Lung (tissue), 12 donors: ENCODE results near the gene SRGAP2C. TPM values are rescaled to one million over a fixed set of nuclear protein-coding genes. Genes with fewer than 3 reads are reported as not detected.
"Not testable (repeated sequence)": the region's sequence is repeated elsewhere in the genome, so short reads cannot be mapped to it uniquely, and the experiment has no call there.

Experiments used
- ATAC-seq: fragments of 200-7000 bp; cut with Tn5 transposase; one replicate; pipeline ENCODE4 v1.9.1; 2020; ENCODE audit warnings: moderate number of reproducible peaks; ENCODE audit not compliant: insufficient read depth, low FRiP score
- DNase-seq, 3 donors: peaks; one replicate each; pipeline ENCODE4 v3.0.0-alpha.2; 2013 to 2017
- H3K27ac ChIP-seq, 2 donors: one replicate each; pipeline ENCODE4 v1.5.1; 2013; ENCODE audit warnings: mild to moderate bottlenecking in 2 of 2, moderate library complexity in 2 of 2, control low read depth in 1 of 2, inconsistent platforms in 1 of 2, low read depth in 1 of 2, low read length in 1 of 2
- H3K27me3 ChIP-seq, 3 donors: one replicate each; pipeline ENCODE4 v1.5.1; 2013; ENCODE audit warnings: low read length in 2 of 3; ENCODE audit not compliant: control insufficient read depth in 3 of 3, insufficient read depth in 3 of 3
- H3K36me3 ChIP-seq, 4 donors: one replicate each; pipeline ENCODE4 v1.5.1; 2013; ENCODE audit warnings: low read length in 4 of 4, mild to moderate bottlenecking in 1 of 4, moderate library complexity in 1 of 4; ENCODE audit not compliant: control insufficient read depth in 4 of 4, insufficient read depth in 4 of 4
- H3K4me1 ChIP-seq, 5 donors: one replicate each; pipeline ENCODE4 v1.5.1; 2013; ENCODE audit warnings: low read length in 5 of 5, mild to moderate bottlenecking in 2 of 5, moderate library complexity in 1 of 5; ENCODE audit not compliant: control insufficient read depth in 5 of 5, insufficient read depth in 5 of 5
- H3K4me3 ChIP-seq: one replicate; pipeline ENCODE4 v1.5.1; 2013; ENCODE audit warnings: mild to moderate bottlenecking, control low read depth, moderate library complexity
- H3K9ac ChIP-seq, 2 donors: one replicate each; pipeline ENCODE4 v1.5.1; 2013; ENCODE audit warnings: low read length in 2 of 2, control low read depth in 1 of 2; ENCODE audit not compliant: insufficient read depth in 1 of 2
- H3K9me3 ChIP-seq, 4 donors: one replicate each; pipeline ENCODE4 v1.5.1; 2013; ENCODE audit warnings: low read length in 3 of 4, mild to moderate bottlenecking in 1 of 4, moderate library complexity in 1 of 4; ENCODE audit not compliant: control insufficient read depth in 4 of 4, insufficient read depth in 3 of 4
- CTCF ChIP-seq: IDR thresholded peaks from 2 replicates; pipeline ENCODE4 v1.5.1; 2012; ENCODE audit warnings: mild to moderate bottlenecking; ENCODE audit errors: control extremely low read depth, extremely low read depth
- WGBS, 2 donors: extraction: QIAGEN DNeasy Blood & Tissue Kit; methylation state at CpG; one replicate each; pipeline ENCODE4 v1.1.7; 2013; 5-methylcytosine and 5-hydroxymethylcytosine counted together
- polyA plus RNA-seq, 2 donors: library from polyadenylated mRNA; stranded (reverse); fragments of 200-250 nt; gene quantifications; one replicate each; pipeline ENCODE4 v1.2.1, GENCODE V29; 2013
- total RNA-seq, 2 donors: library from RNA; depleted of rRNA in 1 of 2; stranded (reverse); fragments of >200 nt in 1 of 2; gene quantifications; one replicate each; pipeline ENCODE4 v1.2.1, GENCODE V29; 2014 to 2021
- donor health status: control.
- donor health status: control.
- donor health status: Bipolar disorder and iron deficiency.
- donor health status: healthy.
- donor health status: DM: yes; HTN: yes; CAD: no.

SRGAP2C gene
- total and polyA plus RNA-seq, 4 donors: 3.9 to 34.6 (median 12.9) TPM

- Histone ChIP-seq H3K36me3 (no peaks in the 10 kb centered on the region), H3K27me3 (no peaks in the 10 kb centered on the region), H3K4me3 (no peak overlapping the region), H3K4me1 (peaks cover 0 to 4% (median 0%) of the 10 kb centered on the region in 5 donors), H3K27ac (no peak overlapping the region), H3K9ac (no peak overlapping the region), H3K9me3 (no peaks in the 10 kb centered on the region)
- DNase-seq (no peak), ATAC-seq (no peak)
- WGBS, 2 donors: 84 to 86% methylated on average over 6 of the region's 6 CpGs
- TF ChIP-seq CTCF: no peak
These were observed 232.6 kb downstream of the SRGAP2C start for GRCh38 chr1:121417325-121417923.

DNA sequence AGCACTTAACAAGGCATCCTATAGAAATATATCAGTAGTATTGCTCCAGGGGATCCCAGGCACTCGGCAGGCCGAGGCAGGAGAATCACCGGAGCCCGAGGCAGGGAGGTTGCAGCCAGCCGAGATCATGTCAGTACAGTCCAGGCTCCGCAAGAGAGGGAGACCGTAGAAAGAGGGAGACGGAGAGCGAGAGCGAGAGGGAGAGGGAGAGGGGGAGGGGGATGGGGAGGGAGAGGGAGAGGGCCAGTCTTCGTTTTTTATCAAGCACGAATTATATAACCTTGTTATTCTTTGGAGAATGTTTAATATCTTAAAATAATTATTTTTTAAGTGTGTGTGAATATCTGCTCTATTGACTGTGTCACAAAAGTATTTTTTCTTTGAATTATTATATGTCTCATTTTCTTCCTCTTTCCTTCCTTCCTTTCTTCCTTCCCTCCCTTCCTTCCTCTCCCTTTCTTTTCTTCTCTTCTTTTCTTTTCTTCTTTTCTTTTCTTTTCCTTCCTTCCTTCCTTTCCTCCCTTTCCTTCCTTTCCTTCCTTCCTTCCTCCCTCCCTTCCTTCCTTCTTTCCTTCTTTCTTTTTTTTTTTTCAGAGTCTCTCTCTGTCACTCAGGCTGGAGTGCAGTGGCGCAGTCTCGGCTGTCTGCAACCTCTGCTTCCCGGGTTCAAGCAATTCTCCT lies 233.7 kb downstream of the SRGAP2C start:
- no peaks in the 10 kb centered on the region for H3K36me3 ChIP-seq
- DNase-seq (peak in 1 of 3 donors; percentile 21), ATAC-seq (no peak)
- WGBS, 2 donors: 62 to 84% methylated on average over 15 of the region's 15 CpGs
- TF ChIP-seq CTCF: no peak
- H3K9ac ChIP-seq: no peak overlapping the region
- H3K27me3 ChIP-seq: no peaks in the 10 kb centered on the region
- no peak overlapping the region for H3K4me3 ChIP-seq
- H3K27ac ChIP-seq: no peak overlapping the region
- no peaks in the 10 kb centered on the region for H3K9me3 ChIP-seq
- peaks cover 0 to 4% (median 0%) of the 10 kb centered on the region in 5 donors for H3K4me1 ChIP-seq

DNA sequence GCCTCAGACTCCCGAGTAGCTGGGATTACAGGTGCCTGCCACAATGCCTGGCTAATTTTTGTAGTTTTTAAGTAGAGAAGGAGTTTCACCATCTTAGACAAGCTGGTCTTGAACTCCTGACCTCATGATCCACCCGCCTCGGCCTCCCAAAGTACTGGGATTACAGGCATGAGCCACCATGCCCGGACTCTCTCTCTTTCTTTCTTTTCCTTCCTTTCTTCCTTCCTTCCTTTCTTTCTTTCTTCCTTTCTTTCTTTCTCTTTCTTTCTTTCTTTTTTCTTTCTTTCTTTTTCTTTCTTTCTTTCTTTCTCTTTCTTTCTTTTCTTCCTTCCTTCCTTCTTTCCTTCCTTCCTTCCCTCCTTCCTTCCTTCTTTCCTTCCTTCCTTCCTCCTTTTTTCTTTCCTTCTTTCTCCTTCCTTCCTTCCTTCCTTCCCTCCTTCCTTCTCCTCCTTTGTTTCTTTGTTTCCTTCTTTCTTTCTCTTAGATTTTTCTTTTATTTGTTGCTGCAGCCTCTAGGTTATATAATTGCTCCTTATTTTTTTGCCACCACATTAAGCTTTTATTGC lies 234.4 kb downstream of the SRGAP2C start:
- not testable (repeated sequence) for H3K27me3 ChIP-seq, ATAC-seq, DNase-seq, H3K9me3 ChIP-seq, H3K9ac ChIP-seq, H3K36me3 ChIP-seq, H3K4me3 ChIP-seq, H3K27ac ChIP-seq, H3K4me1 ChIP-seq
- WGBS, 2 donors: 81 to 85% methylated on average over 4 of the region's 4 CpGs

DNA sequence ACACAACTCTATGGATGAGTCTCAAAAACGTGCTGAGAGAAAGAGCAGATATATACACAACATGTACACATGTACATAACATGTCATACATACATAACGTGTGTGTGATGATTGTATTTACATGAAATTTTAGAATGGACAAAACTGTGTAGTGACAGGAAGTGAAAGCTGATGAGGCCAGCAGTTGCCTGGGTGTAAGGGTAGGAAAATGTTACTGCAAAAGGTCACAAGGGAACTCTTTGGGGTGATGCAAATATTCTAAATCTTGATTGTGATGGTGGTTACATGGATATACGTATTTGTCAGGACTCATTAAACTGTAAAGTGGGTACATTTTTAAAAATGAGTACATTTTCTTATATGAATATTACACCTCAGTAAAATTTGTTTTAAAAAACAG lies 236.7 kb downstream of the SRGAP2C start:
- not testable (repeated sequence) for H3K9ac ChIP-seq, ATAC-seq, DNase-seq, H3K4me1 ChIP-seq, H3K4me3 ChIP-seq, H3K9me3 ChIP-seq, H3K27me3 ChIP-seq, H3K27ac ChIP-seq, H3K36me3 ChIP-seq
- 70 to 75% methylated on average over 3 of the region's 3 CpGs for WGBS, 2 donors

- H3K27ac ChIP-seq, H3K9me3 ChIP-seq, H3K36me3 ChIP-seq, H3K4me3 ChIP-seq, H3K27me3 ChIP-seq, H3K9ac ChIP-seq, H3K4me1 ChIP-seq, ATAC-seq, DNase-seq: not testable (repeated sequence)
- WGBS, 2 donors: 88 to 96% methylated on average over 2 of the region's 2 CpGs
These were observed 239.2 kb downstream of the SRGAP2C start for GRCh38 chr1:121423956-121424355.

DNA sequence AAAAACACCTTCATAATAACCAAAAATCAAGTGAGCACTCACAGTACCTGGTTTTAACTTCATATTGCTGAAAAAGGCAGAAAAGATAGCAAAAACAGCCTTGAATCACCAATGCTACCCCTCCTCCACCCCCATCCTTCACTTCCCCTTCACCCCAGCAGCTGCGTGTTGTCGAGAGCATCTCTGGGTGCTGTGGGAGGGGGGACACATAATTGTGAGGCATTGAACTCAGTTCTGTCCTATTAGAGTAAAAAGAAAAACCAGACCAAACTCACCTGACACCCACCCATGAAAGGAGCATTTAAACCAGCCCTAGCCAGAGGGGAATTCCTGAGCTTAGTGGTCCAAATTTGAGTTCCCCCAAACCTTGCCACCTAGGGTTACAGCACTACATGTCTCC lies 248.7 kb downstream of the SRGAP2C start:
- 67 to 89% methylated on average over 2 of the region's 2 CpGs for WGBS, 2 donors
- not testable (repeated sequence) for H3K9ac ChIP-seq, H3K9me3 ChIP-seq, ATAC-seq, H3K4me3 ChIP-seq, H3K4me1 ChIP-seq, H3K27ac ChIP-seq, H3K27me3 ChIP-seq, DNase-seq, H3K36me3 ChIP-seq

GRCh38 chr1:121438862-121439261 lies 254.1 kb downstream of the SRGAP2C start:
- WGBS, 2 donors: 79 to 98% methylated on average over 3 of the region's 3 CpGs
- H3K4me3 ChIP-seq, H3K9ac ChIP-seq, H3K27ac ChIP-seq, ATAC-seq, DNase-seq, H3K36me3 ChIP-seq, H3K27me3 ChIP-seq, H3K9me3 ChIP-seq, H3K4me1 ChIP-seq: not testable (repeated sequence)
